Adipocyte (in vitro differentiated cells): ENCODE data around the gene ATG4D.
A peak's percentile ranks its signal among the peaks of the same experiment; 100 is the strongest.

Experiments
- DNase-seq: peaks from one replicate; pipeline ENCODE4 v3.0.0-alpha.2; 2015; ENCODE audit warnings: low read depth
- H3K27me3 ChIP-seq: replicated peaks from 2 replicates; pipeline ENCODE4 v1.7.0; 2013; ENCODE audit warnings: mild to moderate bottlenecking, low read length, moderate library complexity; ENCODE audit not compliant: control insufficient read depth, insufficient read depth
- H3K36me3 ChIP-seq: 2 replicates; pipeline ENCODE4 v1.7.0; 2013; ENCODE audit warnings: low read length, mild to moderate bottlenecking, moderate library complexity; ENCODE audit not compliant: control insufficient read depth, insufficient read depth, severe bottlenecking
- H3K4me1 ChIP-seq: 2 replicates; pipeline ENCODE4 v1.7.0; 2013; ENCODE audit warnings: mild to moderate bottlenecking, low read length, moderate library complexity; ENCODE audit not compliant: control insufficient read depth, insufficient read depth
- H3K4me3 ChIP-seq: 2 replicates; pipeline ENCODE4 v1.7.0; 2013; ENCODE audit warnings: mild to moderate bottlenecking, low read length, moderate library complexity
- H3K9ac ChIP-seq: 2 replicates; pipeline ENCODE4 v1.7.0; 2013; ENCODE audit warnings: mild to moderate bottlenecking, low read length, moderate library complexity
- H3K9me3 ChIP-seq: 2 replicates; pipeline ENCODE4 v1.7.0; 2013; ENCODE audit warnings: mild to moderate bottlenecking, low read length, moderate library complexity; ENCODE audit not compliant: control insufficient read depth

ATG4D gene

DNA sequence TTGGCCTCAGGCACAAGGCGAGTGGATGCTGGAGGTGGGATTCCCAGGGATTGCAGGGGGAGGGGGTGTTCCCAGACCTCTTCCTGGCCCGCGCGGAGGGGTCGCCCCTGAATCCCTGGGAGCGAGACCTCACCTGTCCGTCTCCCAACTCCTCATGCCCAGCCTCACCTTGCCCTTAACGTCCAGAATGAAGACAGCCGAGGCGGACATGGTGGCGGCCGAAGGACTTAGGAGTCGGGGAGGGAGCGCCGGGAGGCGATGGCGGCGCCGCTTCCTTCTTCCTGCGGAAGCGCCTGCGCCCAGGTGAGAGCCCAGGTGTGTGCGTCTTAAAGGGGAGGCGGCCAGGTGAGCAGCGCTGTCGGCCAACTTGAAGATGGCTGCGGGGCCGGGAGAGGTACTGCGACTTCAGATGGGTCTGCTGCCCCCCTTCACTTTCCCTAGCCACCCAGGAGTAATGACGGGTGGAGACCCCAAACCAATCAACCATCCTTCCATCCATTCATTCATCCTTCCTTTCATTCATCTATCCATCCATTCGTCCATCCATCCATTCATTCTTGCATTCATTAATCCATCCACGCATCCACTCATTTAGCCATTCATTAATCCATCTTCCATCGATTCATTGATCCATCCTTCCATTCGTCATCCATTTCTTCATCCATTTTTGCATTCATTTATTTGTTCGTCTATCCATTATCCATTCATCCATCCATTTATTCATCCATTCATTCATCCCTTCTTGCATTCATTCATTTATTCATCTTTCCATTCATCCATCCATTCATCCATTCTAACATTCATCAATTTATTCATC is 43.5 kb downstream of the ATG4D start, which contains the start of gene AP1M2:
TSS of gene AP1M2 (minus strand) at position 291 of the 817 bp plus-strand sequence. CDS start at position 210, 81 bp downstream.
- no peak within 1 kb of the TSS for H3K4me3 ChIP-seq
- no peaks in the 10 kb centered on the region for H3K9me3 ChIP-seq
- H3K36me3 ChIP-seq, result no peaks in the 10 kb centered on the region
- H3K4me1 ChIP-seq, result no peaks in the 10 kb centered on the region
- no peak for DNase-seq
- no peak within 1 kb of the TSS for H3K9ac ChIP-seq
- H3K27me3 ChIP-seq, result peaks cover 16% of the 10 kb centered on the region

DNA sequence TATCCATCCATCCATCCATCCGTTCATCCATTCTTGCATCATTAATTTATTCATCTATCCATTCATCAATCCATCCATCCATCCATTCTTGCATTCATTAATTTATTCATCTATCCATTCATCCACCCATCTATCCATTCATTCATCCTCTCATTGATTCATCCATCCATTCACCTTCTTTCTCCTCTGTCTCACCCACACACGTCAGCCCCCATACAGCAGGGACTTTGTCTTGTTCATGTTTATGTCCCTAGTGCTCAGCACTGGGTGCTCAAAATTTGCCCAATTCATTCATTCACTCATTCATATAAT is 44.1 kb downstream of the ATG4D start:
- DNase-seq, result no peak
- Histone ChIP-seq H3K27me3 (peaks cover 16% of the 10 kb centered on the region), H3K36me3 (no peaks in the 10 kb centered on the region), H3K9ac (no peak overlapping the region), H3K9me3 (no peaks in the 10 kb centered on the region), H3K4me3 (no peak overlapping the region), H3K4me1 (no peaks in the 10 kb centered on the region)

DNA sequence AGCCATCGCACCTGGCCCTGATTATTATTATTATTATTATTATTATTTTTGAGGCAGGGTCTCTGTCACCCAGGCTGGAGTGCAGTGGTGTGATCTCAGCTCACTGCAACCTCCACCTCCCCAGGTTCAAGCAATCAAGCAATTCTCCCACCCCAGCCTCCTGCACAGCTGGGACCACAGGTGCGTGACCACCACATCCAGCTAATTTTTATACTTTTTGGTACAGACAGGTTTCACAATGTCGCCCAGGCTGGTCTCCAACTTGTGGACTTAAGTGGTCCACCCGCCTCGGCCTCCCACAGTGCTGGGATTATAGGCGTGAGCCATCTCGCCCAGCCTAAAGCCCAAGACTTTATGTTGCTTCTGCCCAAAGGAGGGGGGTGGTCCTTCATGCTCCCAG is 49.4 kb downstream of the ATG4D start:
- Histone ChIP-seq H3K9me3 (no peaks in the 10 kb centered on the region), H3K9ac (no peak overlapping the region), H3K4me3 (no peak overlapping the region), H3K4me1 (peaks cover 11% of the 10 kb centered on the region), H3K27me3 (peaks cover 5% of the 10 kb centered on the region), H3K36me3 (no peaks in the 10 kb centered on the region)
- no peak for DNase-seq

DNA sequence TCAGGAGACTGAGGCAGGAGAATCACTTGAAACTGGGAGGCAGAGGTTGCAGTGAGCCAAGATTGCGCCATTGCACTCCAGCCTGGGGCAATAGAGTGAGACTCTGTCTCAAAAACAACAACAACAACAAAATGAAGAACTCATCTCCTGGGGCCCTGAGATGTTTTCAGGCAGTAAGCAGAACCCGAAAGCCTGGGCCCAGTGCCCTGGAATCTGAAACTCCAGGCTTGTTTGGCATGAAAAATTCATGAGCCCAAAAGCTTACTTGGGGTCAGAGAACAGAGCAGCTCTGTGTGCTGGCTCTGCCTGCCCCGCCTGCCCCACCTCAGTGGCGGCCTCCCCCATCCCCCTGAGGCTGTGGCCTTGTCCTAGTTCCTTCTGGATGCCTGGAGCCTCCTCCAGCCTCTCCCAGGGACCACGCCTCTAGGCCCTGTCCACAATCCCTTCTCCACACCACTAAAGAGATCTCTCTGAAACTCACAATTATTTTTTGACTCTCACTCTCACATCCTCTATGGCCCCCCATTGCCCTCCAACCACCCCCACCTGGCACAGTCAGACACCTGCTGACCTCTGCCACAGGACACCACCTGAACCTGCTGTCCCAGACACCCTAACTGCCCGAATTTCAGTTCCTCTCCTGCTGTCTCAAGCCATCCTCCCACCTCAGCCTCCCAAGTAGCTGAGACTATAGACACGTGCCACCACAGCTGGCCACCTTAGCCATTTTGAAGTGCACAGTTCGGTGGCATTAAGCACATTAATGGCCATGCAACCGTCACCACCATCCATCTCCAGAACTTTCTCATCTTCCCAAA is 50.3 kb downstream of the ATG4D start:
- peaks cover 6% of the 10 kb centered on the region for H3K27me3 ChIP-seq
- peak overlapping the region; percentile 75 for H3K9ac ChIP-seq
- H3K4me1 ChIP-seq, result peaks cover 11% of the 10 kb centered on the region
- DNase-seq, result peak; percentile 83
- no peaks in the 10 kb centered on the region for H3K9me3 ChIP-seq
- no peak overlapping the region for H3K4me3 ChIP-seq
- H3K36me3 ChIP-seq, result no peaks in the 10 kb centered on the region

DNA sequence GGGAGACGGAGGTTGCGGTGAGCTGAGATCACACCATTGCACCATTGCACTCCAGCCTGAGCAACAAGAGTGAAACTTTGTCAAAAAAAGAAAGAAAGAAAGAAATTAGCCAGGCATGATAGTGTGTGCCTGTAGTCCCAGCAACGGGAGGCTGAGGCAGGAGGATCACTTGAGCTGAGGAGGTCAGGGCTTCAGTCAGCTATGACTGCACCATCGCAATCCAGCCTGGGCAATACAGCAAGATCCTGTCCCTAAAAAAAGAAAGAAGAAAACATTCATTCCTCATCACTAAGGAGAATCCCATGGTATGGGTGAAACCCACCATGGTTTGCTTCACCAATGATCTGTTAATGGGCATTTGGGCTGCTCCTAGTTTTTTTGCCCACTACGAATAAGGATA is 56.4 kb downstream of the ATG4D start:
- Histone ChIP-seq H3K9me3 (no peaks in the 10 kb centered on the region), H3K36me3 (no peaks in the 10 kb centered on the region), H3K9ac (no peak overlapping the region)

DNA sequence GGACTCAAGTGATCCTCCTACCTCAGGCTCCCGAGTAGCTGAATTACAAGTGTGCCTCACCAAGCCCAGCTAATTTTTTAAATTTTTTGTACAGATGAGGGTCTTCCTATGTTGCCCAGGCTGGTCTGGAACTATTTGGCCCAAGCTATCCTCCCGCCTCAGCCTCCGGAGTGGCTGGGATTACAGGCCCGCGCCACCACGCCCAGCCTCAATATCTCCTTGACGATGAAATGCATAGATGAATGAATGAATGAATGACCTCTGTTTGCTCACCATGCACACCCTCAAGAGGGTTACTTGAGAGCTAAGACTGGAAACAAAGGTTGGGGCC is 58.3 kb downstream of the ATG4D start:
- no peaks in the 10 kb centered on the region for H3K36me3 ChIP-seq
- peaks cover 10% of the 10 kb centered on the region for H3K4me1 ChIP-seq
- no peaks in the 10 kb centered on the region for H3K9me3 ChIP-seq
- H3K4me3 ChIP-seq, result peak overlapping the region; percentile 47
- H3K27me3 ChIP-seq, result peaks cover 6% of the 10 kb centered on the region
- H3K9ac ChIP-seq, result no peak overlapping the region
- no peak for DNase-seq

More for the DNA sequence above, 56.4 kb downstream of the ATG4D start:
- H3K27me3 ChIP-seq, result peaks cover 6% of the 10 kb centered on the region
- H3K4me3 ChIP-seq, result no peak overlapping the region
- DNase-seq, result no peak
- H3K4me1 ChIP-seq, result peaks cover 10% of the 10 kb centered on the region

DNA sequence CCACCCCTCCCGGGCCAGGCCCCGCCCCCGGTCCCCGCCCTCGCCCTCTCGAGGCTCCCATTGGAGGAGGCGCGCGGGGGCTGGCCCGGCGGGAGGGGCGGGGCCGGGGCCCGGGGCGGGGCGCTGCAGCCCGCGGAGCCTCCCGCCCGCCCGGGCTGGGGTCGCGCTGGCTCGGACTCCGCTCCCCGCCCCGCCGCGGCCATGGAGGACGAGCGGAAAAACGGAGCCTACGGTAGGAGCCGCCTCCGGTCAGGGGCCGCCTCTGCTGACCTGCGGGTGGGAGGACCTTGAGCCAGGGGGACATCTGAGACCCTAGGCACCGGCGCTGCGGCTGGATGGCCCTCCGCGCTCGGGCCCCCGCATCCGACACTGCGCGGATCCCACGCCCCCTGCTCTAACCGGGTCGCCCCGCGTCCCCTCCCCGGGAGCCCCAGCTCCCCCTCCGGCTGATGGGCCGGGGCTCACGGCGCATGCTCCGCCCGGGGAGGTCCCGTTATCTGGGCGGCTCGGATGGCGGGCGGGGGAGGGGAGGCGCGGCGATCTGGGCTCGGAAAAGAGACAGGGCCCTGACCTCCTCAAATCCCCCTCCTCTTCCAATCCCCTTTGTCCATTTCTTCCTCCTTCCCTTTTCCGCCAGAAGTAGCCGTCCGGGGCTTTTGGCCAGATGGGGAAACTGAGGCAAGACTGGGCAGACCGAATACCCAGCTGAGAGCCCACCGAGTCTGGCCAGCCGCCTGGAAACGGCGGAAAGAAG is 58.8 kb downstream of the ATG4D start:
- H3K9ac ChIP-seq, result peak overlapping the region; percentile 95
- H3K4me1 ChIP-seq, result peaks cover 10% of the 10 kb centered on the region
- DNase-seq, result peak; percentile 95

More for the DNA sequence above, 58.8 kb downstream of the ATG4D start:
- Histone ChIP-seq H3K27me3 (peaks cover 6% of the 10 kb centered on the region), H3K36me3 (no peaks in the 10 kb centered on the region), H3K4me3 (peak overlapping the region; percentile 97), H3K9me3 (no peaks in the 10 kb centered on the region)
